ENCODE results near the gene BAIAP2. TPM values are rescaled to one million over a fixed set of nuclear protein-coding genes. Genes with fewer than 3 reads are reported as not detected.
A peak's percentile ranks its signal among the peaks of the same experiment; 100 is the strongest.

Gene BAIAP2
- total RNA-seq: 28.2 and 52.6 TPM in 2 replicates

DNA sequence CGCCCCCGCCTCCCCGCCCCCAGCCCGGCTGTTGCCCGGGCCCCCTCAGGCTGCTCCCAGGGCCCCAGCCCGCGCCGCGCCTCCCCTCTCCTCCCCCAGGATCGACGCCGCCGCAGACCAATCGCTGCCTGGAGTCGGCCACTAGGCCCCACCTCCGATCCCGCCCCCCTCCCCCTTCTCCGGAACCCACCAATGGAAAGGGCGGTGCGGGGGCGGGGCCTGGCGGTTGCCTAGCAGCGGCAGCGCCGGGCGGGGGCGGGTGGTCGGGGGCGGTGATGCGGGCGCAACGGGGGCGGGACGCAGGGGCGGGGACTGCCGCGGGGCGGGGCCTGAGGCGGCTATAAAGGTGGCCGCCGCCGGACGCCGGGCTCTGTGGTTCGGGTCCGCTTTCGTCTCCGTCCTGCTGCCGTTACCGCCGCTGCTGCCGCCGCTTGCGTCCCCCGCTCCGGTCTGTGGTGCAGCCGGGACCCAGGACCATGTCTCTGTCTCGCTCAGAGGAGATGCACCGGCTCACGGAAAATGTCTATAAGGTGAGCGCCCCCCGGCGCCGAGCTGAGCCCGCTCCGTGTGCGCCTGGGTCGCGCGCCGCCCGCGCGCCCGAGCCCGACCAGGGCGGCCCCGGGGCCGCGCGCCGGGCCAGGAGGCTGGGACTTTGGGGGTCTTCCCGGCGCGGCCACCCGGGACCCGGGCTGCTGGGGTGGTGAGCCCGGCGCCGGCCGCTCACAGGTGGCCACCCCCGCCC, at the start of gene BAIAP2:
TSS of gene BAIAP2 (plus strand) at position 373 of the 742 bp plus-strand sequence. CDS start at position 477, 104 bp downstream.
- peak; percentile 81 to 97 for DNase-seq (ENCODE audit: low read depth in 2 of 2)

DNA sequence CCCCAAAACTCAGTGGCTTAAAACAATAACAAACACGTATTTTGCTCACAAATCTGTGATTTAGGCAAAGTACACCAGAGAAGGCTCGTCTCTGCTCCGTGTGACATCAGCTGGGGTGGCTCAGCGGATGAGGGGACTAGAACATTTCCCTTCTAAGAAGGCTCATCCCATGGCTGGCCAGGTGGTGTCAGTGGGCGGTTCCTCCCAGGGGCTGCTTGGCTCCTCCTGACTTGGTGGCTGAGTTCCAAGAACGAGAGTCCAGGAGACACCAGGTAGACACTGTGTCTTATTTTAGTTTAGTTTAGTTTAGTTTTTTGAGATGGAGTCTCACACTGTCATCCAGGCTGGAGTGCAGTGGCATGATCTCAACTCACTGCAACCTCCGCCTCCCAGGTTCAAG, 48.9 kb upstream of the BAIAP2 start:
- no peak for DNase-seq (ENCODE audit: low read depth in 2 of 2)

- no peak for DNase-seq (ENCODE audit: low read depth in 2 of 2)
Observed at GRCh38 chr17:80986816-80987475, 48.0 kb upstream of the BAIAP2 start.

DNA sequence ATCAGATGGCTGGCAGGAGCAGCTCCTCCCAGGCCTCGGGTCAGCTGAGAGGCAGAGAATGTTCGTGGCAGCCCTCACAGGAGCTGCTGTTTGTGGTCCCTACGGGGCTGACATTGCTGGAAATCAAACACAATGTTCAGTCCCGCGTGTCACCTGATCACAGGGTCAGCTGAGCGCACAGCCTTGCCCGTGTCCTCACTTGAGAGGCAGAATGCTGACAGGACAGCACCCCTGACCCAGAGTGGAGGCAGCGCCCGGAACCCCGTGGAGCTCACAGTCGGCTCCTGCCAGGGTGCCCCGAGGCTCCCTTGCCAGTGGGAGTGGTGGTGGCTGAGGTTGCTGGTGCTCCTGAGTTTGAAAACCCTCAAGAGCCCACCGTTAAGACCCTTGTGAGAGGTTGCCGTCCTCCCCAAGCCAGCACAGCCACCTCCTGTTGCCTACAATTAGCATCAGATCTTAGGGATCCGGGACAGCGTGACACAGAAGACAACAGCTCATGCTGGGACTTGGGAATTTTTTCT, 47.0 kb upstream of the BAIAP2 start:
- no peak for DNase-seq (ENCODE audit: low read depth in 2 of 2)

- no peak for DNase-seq (ENCODE audit: low read depth in 2 of 2)
Observed at GRCh38 chr17:80989586-80989913, 45.4 kb upstream of the BAIAP2 start.

DNA sequence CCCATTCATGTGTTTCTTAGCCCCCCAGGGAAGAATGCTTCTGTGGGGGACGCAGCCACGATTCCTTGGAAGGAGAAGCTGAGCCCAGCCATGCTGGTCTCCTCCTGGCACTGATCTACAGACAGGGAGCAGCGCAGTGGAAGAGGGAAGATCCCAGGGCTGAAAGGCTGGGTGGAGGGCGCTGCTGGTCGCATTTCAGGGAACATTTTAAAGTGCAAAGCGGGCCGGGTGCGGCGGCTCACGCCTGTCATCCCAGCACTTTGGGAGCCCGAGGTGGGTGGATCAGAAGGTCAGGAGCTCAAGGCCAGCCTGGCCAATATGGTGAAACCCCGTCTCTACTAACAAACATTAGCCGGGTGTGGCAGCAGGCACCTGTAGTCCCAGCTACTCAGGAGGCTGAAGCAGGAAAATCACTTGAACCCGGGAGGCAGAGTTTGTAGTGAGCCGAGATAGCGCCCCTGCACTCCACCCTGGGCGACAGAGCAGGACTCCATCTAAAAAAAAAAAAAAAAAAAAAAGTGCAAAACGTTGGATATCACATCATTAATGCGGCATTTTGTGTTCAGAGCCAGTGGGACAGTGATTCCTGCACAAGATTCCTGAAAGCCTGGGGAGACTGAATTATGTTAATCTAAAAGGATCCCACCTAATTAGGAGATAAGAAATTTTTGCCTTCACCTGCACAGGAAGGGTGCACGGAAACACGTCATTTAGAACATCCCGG, 43.9 kb upstream of the BAIAP2 start:
- no peak for DNase-seq (ENCODE audit: low read depth in 2 of 2)

- DNase-seq (ENCODE audit: low read depth in 2 of 2): peak; percentile 63 to 86
Observed at GRCh38 chr17:80991645-80992076, 43.3 kb upstream of the BAIAP2 start, which contains the start of gene CHMP6. Gene CHMP6, plus strand, starts transcription at chr17:80991841. Its CDS starts 78 bp downstream, at chr17:80991919.

DNA sequence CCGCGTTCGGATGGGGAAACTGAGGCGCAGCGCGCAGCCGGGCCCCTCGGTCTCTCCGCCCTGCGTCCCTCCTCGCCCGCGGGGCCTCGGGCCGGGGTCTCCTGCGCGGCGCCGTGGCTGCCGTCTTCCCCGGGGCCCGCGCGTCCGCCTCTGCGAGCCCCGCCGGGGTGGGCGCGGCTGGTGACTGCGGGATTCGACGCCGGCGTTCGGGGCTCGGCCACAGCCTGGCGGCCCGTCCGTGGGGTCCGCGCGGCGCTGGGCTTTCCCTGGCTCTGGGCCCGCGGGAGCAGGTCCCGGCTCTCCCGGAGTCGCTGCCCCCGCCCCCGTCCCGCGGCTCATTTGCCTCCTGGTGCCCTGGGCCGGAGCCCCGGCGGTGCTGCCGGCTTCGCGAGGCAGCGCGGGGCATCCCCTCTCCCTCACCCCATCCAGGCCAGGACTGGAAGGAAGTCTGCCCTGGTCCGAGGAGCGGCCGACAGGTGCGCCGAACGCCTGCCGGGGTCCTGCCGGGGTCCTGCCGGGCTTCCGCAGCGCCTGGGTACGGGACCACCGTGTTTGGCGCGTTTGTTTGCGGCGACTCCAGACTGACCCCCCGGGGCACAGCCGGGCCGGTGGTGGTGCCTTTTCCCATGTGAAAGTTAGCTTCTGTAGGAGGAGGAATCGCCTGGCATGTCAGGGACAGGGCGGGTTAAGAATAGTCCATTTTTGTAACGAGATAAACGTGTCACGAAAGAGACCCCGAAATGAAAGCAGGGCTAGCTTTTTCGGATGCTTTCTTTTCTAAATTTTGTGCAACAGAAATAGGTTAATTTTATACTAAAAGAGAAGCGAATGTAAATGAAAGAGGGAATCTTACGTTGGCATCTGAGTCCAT, 42.6 kb upstream of the BAIAP2 start:
- DNase-seq (ENCODE audit: low read depth in 2 of 2): peak in 1 of 2 donors; percentile 24

DNA sequence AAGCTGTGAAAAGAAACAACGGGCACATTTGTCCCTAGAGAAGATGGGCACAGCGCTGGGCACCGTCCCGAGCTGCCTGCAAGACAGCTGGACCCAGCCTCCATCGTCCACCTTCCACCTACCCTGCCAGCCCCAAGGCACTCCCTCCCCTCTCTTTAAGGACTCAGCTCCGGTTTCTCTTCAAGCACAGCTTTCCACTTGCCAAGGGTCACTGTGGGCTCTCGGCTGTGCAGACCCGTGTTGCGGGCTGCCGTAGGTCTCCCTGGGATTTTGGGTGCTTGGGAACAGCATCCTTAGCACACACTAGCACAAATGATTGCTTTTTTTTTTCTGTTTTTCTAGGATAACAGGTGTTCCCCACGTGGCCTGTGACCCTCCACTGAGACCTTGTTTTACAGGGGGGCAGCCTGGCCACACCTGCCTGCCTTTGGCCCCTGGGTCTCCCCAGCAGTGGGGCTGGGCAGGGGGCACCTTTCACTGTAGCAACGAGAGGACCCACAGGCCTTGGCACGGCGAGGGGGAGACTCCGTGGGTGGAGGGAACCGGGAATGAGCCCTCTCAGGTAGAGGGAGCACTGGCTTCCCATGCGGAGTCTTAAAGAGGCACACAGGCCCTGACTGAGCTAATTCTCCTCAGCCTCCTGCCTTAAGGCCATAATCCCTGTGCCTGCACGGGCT, 41.9 kb upstream of the BAIAP2 start:
- no peak for DNase-seq (ENCODE audit: low read depth in 2 of 2)

DNA sequence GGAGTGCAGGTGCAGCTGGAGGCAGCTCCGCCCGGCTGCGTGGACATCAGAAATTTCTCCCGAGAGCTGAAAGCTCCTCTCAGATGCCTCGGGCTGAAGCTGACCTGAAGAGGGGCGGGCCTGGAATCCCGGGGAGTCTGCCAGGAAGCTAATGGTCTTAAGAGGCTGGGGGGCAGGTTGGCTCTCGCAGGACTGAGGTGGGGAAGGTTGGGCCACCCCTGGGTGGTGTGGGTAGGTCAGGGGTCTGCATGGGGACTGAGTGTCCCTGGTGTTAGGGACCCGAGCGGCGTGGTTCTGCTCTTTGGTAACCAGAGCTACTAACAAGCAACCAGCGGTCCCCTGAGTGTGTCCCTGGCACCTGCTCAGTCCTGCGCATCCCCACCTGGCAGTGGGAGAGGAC, 39.8 kb upstream of the BAIAP2 start:
- no peak for DNase-seq (ENCODE audit: low read depth in 2 of 2)

- no peak for DNase-seq (ENCODE audit: low read depth in 2 of 2)
Observed at GRCh38 chr17:80996422-80997305, 38.3 kb upstream of the BAIAP2 start.

- DNase-seq (ENCODE audit: low read depth in 2 of 2): no peak
Observed at GRCh38 chr17:80997424-80998117, 37.4 kb upstream of the BAIAP2 start.

GRCh38 chr17:80998118-80998747, 36.7 kb upstream of the BAIAP2 start:
- DNase-seq (ENCODE audit: low read depth in 2 of 2): no peak

DNA sequence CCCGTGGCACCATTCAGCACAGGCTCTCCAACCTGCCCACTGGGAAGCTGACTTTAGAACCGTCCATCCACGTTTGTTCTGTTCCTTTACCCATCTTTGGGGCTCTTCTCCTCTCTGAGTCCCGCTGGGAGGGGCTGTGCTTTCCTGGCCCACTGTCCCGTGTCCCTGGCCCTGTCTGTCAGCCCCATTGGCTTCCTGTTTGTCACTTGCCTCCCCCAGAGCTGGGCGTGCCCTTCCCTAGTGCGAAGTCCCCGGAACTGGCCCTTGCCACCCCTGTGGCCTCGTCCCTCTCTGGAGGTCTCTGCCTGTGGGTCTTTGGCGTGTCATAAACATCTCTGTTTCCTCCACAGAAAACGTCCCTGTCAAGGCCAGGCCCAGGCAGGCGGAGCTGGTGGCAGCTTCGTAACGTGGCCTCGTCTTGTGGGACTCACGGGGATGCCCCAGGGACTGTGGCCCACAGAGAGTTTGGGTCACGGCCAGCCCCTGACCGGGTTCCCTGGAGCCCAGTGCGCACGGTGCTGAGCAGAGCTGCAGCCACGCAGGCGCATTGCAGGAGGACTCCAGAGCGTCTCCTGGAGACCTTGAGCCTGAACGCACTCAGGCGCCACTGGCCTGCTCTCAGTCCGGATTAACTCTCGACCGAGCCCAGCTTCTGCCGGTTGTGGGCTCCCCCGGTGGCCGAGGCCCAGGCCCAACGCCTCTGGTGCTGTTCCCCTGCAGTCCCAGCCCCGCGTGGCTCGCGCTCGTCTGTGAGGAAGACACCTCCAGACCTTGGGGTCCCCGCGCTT, 36.0 kb upstream of the BAIAP2 start:
- no peak for DNase-seq (ENCODE audit: low read depth in 2 of 2)

DNA sequence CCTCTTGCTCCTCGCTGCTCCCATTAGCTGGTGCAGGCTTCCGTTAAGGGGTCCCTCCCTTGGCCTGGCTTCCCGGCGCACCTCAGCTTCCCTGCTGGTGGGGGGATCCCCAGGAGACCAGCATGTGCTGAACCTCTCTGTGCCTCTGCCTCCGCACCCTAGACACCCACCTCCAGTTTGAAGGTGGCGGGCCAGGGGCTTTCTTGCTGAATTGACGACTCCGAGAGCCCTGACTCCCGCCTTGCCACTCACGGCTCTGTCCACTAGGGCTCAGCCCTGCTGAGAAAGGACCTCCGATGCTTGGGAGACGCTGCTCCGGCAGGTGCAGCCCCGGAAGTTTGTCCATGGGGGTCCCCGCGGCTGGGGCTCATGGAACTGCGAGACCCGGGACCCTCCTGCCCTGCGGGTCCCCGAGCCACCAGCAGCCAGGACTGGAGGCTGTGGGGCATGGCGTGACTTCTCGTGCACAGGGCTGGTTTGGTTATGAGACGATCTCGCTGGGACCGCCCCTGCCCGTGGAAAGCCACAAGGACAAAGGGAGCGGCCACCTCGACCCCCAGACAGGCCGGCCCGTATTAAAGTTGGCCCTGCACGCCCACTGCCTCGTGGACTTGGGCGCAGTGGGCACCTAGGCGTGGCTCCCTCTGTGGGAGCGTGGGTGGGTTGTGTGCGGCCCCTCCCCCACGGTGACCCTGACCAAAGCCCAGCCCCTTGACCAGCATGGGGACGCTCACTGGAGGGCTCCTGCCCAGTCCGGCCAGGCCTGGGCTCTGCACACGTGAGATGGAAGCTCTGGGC, 35.2 kb upstream of the BAIAP2 start:
- no peak for DNase-seq (ENCODE audit: low read depth in 2 of 2)

GRCh38 chr17:81000334-81000630, 34.7 kb upstream of the BAIAP2 start:
- no peak for DNase-seq (ENCODE audit: low read depth in 2 of 2)

Measured in dermis microvascular lymphatic vessel endothelial cell (primary cell).